Smooth muscle cell (in vitro differentiated cells): ENCODE data around the gene SMG6. TPM values are rescaled to one million over a fixed set of nuclear protein-coding genes. Genes with fewer than 3 reads are reported as not detected.

Source experiments
- DNase-seq: peaks from one replicate; lab custom pipeline; 2025; ENCODE audit not compliant: unreplicated experiment; lab: John Stamatoyannopoulos, UW
- H2AFZ ChIP-seq: fragments of 200-600 bp; sonication (generic); 2 replicates; pipeline ENCODE4 v1.6.0; 2016; ENCODE audit warnings: antibody characterized with exemption, low read depth, mild to moderate bottlenecking
- H3F3A ChIP-seq: fragments of 200-600 bp; sonication (generic); 2 replicates; pipeline ENCODE4 v1.6.0; 2017; ENCODE audit warnings: antibody characterized with exemption, low read depth
- H3K27ac ChIP-seq: fragments of 200-600 bp; sonication (generic); 2 replicates; pipeline ENCODE4 v1.5.1; 2016; ENCODE audit warnings: low read depth, mild to moderate bottlenecking
- H3K27me3 ChIP-seq: fragments of 200-600 bp; sonication (generic); 2 replicates; pipeline ENCODE4 v1.6.1; 2016; ENCODE audit warnings: low read depth, mild to moderate bottlenecking
- H3K36me3 ChIP-seq: fragments of 200-600 bp; sonication (generic); 2 replicates; pipeline ENCODE4 v1.5.1; 2016; ENCODE audit warnings: low read depth
- H3K4me1 ChIP-seq: fragments of 200-600 bp; sonication (generic); 2 replicates; pipeline ENCODE4 v1.5.1; 2016; ENCODE audit warnings: low read depth
- H3K4me2 ChIP-seq: fragments of 200-600 bp; sonication (generic); 2 replicates; pipeline ENCODE4 v1.6.0; 2016; ENCODE audit warnings: mild to moderate bottlenecking
- H3K4me3 ChIP-seq: fragments of 200-600 bp; sonication (generic); 2 replicates; pipeline ENCODE4 v1.5.1; 2016; ENCODE audit warnings: mild to moderate bottlenecking
- H3K79me2 ChIP-seq: fragments of 200-600 bp; sonication (generic); 2 replicates; pipeline ENCODE4 v1.6.0; 2016; ENCODE audit warnings: low read depth, mild to moderate bottlenecking
- H3K9ac ChIP-seq: fragments of 200-600 bp; sonication (generic); 2 replicates; pipeline ENCODE4 v1.6.0; 2016; ENCODE audit warnings: low read depth
- H3K9me3 ChIP-seq: fragments of 200-600 bp; sonication (generic); replicated peaks from 2 replicates; pipeline ENCODE4 v1.5.1; 2016; ENCODE audit warnings: low read depth
- H4K20me1 ChIP-seq: fragments of 200-600 bp; sonication (generic); 2 replicates; pipeline ENCODE4 v1.6.0; 2016; ENCODE audit warnings: low read depth
- CTCF ChIP-seq: fragments of 200-600 bp; sonication (generic); IDR thresholded peaks from 2 replicates; pipeline ENCODE4 v1.5.1; 2017; ENCODE audit warnings: borderline replicate concordance, mild to moderate bottlenecking, antibody characterized with exemption; ENCODE audit not compliant: insufficient read depth, poor library complexity, severe bottlenecking
- WGBS: methylation state at CpG from one replicate; pipeline ENCODE4 v1.1.7; 2016; ENCODE audit warnings: low lambda C conversion rate; 5-methylcytosine and 5-hydroxymethylcytosine counted together
- polyA plus RNA-seq: library from polyadenylated mRNA; unstranded; fragments of >200 nt; fragmentation: Nextera tagmentation; extraction: Ambion mirVana; gene quantifications from 2 replicates; pipeline ENCODE4 v1.2.1, GENCODE V29; 2016
- total RNA-seq: library from RNA; depleted of rRNA; stranded (reverse); fragments of >200 nt; gene quantifications from 2 replicates; pipeline ENCODE4 v1.2.3, GENCODE V29; 2014

The SMG6 gene
- total and polyA plus RNA-seq, 2 experiments from 2014 or later: 10.6 to 21.4 TPM

GRCh38 chr17:2335726-2336214, 32.2 kb upstream of the SMG6 start:
- H3K4me3 ChIP-seq: peak overlapping the region; percentile 75
- TF ChIP-seq CTCF: no peak
- H3K9ac ChIP-seq: peak overlapping the region; percentile 89
- 6% methylated on average over 17 of the region's 17 CpGs for WGBS
- peaks cover 35% of the 10 kb centered on the region for H3K79me2 ChIP-seq
- H3K4me2 ChIP-seq: peak overlapping the region; percentile 87
- no peaks in the 10 kb centered on the region for H3K27me3 ChIP-seq
- H3F3A ChIP-seq: peaks cover 4% of the 10 kb centered on the region
- peaks cover 10% of the 10 kb centered on the region for H3K4me1 ChIP-seq
- peak overlapping the region; percentile 97 for H2AFZ ChIP-seq
- peaks cover 9% of the 10 kb centered on the region for H3K36me3 ChIP-seq
- no peaks in the 10 kb centered on the region for H3K9me3 ChIP-seq
- H3K27ac ChIP-seq: peak overlapping the region; percentile 71
- DNase-seq: no peak
- H4K20me1 ChIP-seq: no peaks in the 10 kb centered on the region

DNA sequence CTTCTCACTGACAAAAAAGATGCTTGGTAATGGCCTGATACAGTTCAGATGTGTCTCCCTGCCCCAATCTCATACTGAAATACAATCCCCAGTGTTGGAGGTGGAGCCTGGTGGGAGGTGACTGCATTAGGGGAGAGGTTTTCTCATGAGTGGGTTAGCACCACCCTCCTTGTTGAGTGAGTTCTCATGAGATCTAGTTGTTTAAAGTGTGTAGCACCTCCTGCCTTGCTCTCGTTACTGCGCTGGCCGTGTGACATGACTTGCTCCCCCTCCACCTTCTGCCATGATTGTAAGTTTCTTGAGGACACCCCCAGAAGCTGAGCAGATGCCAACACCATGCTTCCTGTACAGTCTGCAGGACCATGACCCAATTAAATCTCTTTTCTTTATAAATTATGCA, 27.7 kb upstream of the SMG6 start:
- no peak overlapping the region for H2AFZ ChIP-seq
- TF ChIP-seq CTCF: no peak
- H3K4me3 ChIP-seq: no peak overlapping the region
- H3F3A ChIP-seq: no peaks in the 10 kb centered on the region
- H4K20me1 ChIP-seq: no peaks in the 10 kb centered on the region
- DNase-seq: no peak
- H3K79me2 ChIP-seq: peaks cover 42% of the 10 kb centered on the region
- no peak overlapping the region for H3K9ac ChIP-seq
- H3K4me2 ChIP-seq: no peak overlapping the region
- H3K27ac ChIP-seq: no peak overlapping the region
- WGBS: 61% methylated on average over 3 of the region's 3 CpGs
- peaks cover 10% of the 10 kb centered on the region for H3K4me1 ChIP-seq
- H3K27me3 ChIP-seq: no peaks in the 10 kb centered on the region
- H3K9me3 ChIP-seq: no peaks in the 10 kb centered on the region
- peaks cover 17% of the 10 kb centered on the region for H3K36me3 ChIP-seq

- H3F3A ChIP-seq: no peaks in the 10 kb centered on the region
- no peak for TF ChIP-seq CTCF
- no peak overlapping the region for H3K27ac ChIP-seq
- no peak overlapping the region for H3K9ac ChIP-seq
- H3K4me1 ChIP-seq: no peaks in the 10 kb centered on the region
- no peaks in the 10 kb centered on the region for H4K20me1 ChIP-seq
- H3K27me3 ChIP-seq: no peaks in the 10 kb centered on the region
- 96% methylated on average over 2 of the region's 2 CpGs for WGBS
- no peaks in the 10 kb centered on the region for H3K79me2 ChIP-seq
- no peak overlapping the region for H3K4me3 ChIP-seq
- no peak overlapping the region for H2AFZ ChIP-seq
- DNase-seq: no peak
- no peak overlapping the region for H3K4me2 ChIP-seq
- peaks cover 25% of the 10 kb centered on the region for H3K36me3 ChIP-seq
- H3K9me3 ChIP-seq: no peaks in the 10 kb centered on the region
These were observed 20.2 kb upstream of the SMG6 start for GRCh38 chr17:2323629-2324314.

DNA sequence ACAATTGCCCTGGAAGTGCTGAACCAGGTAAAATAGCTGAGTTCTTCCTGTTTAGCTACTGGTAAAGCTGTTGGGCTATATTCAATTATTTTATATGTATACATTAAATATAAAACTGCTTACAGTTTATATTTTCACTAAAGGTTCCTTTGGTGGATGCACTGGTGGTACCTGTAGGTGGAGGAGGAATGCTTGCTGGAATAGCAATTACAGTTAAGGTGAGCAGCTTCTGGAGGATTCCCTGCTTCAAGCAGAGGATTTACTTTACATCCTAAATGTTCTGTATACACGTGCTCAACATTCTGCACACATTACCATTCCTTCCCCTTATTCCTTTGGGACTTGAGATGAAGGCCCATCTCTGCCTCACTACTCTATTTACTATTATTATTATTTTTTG, 17.8 kb upstream of the SMG6 start:
- H3K4me1 ChIP-seq: no peaks in the 10 kb centered on the region
- H3K27me3 ChIP-seq: no peaks in the 10 kb centered on the region
- no peaks in the 10 kb centered on the region for H3K9me3 ChIP-seq
- H3K9ac ChIP-seq: no peak overlapping the region
- H3K4me2 ChIP-seq: no peak overlapping the region
- 90% methylated on average over 1 of the region's 1 CpG for WGBS
- TF ChIP-seq CTCF: no peak
- H3F3A ChIP-seq: no peaks in the 10 kb centered on the region
- no peak overlapping the region for H3K27ac ChIP-seq
- peaks cover 25% of the 10 kb centered on the region for H3K36me3 ChIP-seq
- H2AFZ ChIP-seq: no peak overlapping the region
- no peaks in the 10 kb centered on the region for H4K20me1 ChIP-seq
- no peak for DNase-seq
- H3K4me3 ChIP-seq: no peak overlapping the region
- H3K79me2 ChIP-seq: no peaks in the 10 kb centered on the region
